Measurements from ENCODE around the gene PDLIM4.

DNA sequence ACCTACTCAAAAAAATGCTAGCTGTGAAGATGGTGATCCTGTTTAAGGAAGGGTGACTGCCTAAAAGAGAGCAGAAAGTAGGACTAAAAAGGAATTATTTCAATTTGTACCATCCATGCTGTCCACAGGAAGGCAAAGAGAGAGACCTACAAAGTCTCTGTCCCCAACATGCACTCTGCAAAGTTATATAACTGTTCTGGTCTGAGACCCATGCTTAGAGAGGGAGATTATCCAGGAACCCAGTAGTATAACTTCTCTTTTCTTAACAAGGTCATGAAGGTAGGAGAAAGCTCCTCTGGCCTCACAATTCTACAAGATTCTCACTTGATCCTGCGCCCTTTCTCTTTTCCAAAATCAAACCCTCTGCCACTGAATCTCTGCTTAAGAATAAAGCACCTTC, 62.5 kb downstream of the PDLIM4 start:
- TF ChIP-seq, protein P1, sequence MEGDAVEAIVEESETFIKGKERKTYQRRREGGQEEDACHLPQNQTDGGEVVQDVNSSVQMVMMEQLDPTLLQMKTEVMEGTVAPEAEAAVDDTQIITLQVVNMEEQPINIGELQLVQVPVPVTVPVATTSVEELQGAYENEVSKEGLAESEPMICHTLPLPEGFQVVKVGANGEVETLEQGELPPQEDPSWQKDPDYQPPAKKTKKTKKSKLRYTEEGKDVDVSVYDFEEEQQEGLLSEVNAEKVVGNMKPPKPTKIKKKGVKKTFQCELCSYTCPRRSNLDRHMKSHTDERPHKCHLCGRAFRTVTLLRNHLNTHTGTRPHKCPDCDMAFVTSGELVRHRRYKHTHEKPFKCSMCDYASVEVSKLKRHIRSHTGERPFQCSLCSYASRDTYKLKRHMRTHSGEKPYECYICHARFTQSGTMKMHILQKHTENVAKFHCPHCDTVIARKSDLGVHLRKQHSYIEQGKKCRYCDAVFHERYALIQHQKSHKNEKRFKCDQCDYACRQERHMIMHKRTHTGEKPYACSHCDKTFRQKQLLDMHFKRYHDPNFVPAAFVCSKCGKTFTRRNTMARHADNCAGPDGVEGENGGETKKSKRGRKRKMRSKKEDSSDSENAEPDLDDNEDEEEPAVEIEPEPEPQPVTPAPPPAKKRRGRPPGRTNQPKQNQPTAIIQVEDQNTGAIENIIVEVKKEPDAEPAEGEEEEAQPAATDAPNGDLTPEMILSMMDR (IDR thresholded peaks at IDR 0.05) = no peak
- TF ChIP-seq POLR2A (IDR thresholded peaks at IDR 0.05) = no peak
